ENCODE measurements around the gene CCNL1.

GRCh38 chr3:157159037-157159761 is 748 bp downstream of the CCNL1 start:
- no peak for TF ChIP-seq GATA3 (IDR thresholded peaks at IDR 0.05; ENCODE audit: low read depth, low read length)
- TF ChIP-seq GATA2 (IDR thresholded peaks at IDR 0.05; ENCODE audit: low read depth, low read length) = no peak

Data from SH-SY5Y (cell line).